ENCODE results near the gene SHH.
"Not testable (repeated sequence)": the region's sequence is repeated elsewhere in the genome, so short reads cannot be mapped to it uniquely, and the experiment has no call there.

SHH gene

GRCh38 chr7:155818820-155819168 lies 6.5 kb upstream of the SHH start:
- DNase-seq: no peak

GRCh38 chr7:155818154-155818819 lies 6.0 kb upstream of the SHH start:
- DNase-seq: no peak

GRCh38 chr7:155817515-155817914 lies 5.3 kb upstream of the SHH start:
- DNase-seq: not testable (repeated sequence)

- DNase-seq: no peak
Observed at GRCh38 chr7:155816996-155817395, 4.7 kb upstream of the SHH start.

- no peak for DNase-seq
Observed at GRCh38 chr7:155816192-155816508, 3.9 kb upstream of the SHH start.

- DNase-seq: no peak
Observed at GRCh38 chr7:155815332-155816191, 3.3 kb upstream of the SHH start.

- DNase-seq: no peak
Observed at GRCh38 chr7:155814316-155815276, 2.3 kb upstream of the SHH start.

GRCh38 chr7:155813546-155814315 lies 1.5 kb upstream of the SHH start:
- DNase-seq: no peak

- no peak for DNase-seq
Observed at GRCh38 chr7:155813125-155813524, 862 bp upstream of the SHH start.

- DNase-seq: no peak
Observed at GRCh38 chr7:155811560-155811894, 736 bp downstream of the SHH start.

- no peak for DNase-seq
Observed at GRCh38 chr7:155810770-155811559, 1.3 kb downstream of the SHH start.

- no peak for DNase-seq
Observed at GRCh38 chr7:155809947-155810769, 2.1 kb downstream of the SHH start.

GRCh38 chr7:155809332-155809946 lies 2.8 kb downstream of the SHH start:
- no peak for DNase-seq

- no peak for DNase-seq
Observed at GRCh38 chr7:155808549-155809331, 3.5 kb downstream of the SHH start.

GRCh38 chr7:155807789-155808548 lies 4.3 kb downstream of the SHH start:
- DNase-seq: no peak

- DNase-seq: no peak
Observed at GRCh38 chr7:155807065-155807671, 5.1 kb downstream of the SHH start.

- DNase-seq: no peak
Observed at GRCh38 chr7:155806096-155806871, 6.0 kb downstream of the SHH start.

- no peak for DNase-seq
Observed at GRCh38 chr7:155805826-155806095, 6.5 kb downstream of the SHH start.
